ENCODE measurements around the gene RND2. TPM values are rescaled to one million over a fixed set of nuclear protein-coding genes. Genes with fewer than 3 reads are reported as not detected.

Gene RND2
- total and polyA plus RNA-seq, 2 of the 13 experiments (the other 11 are each of a cell fraction or from before 2014, with no cell fraction given), result 0.05 to 0.11 TPM

DNA sequence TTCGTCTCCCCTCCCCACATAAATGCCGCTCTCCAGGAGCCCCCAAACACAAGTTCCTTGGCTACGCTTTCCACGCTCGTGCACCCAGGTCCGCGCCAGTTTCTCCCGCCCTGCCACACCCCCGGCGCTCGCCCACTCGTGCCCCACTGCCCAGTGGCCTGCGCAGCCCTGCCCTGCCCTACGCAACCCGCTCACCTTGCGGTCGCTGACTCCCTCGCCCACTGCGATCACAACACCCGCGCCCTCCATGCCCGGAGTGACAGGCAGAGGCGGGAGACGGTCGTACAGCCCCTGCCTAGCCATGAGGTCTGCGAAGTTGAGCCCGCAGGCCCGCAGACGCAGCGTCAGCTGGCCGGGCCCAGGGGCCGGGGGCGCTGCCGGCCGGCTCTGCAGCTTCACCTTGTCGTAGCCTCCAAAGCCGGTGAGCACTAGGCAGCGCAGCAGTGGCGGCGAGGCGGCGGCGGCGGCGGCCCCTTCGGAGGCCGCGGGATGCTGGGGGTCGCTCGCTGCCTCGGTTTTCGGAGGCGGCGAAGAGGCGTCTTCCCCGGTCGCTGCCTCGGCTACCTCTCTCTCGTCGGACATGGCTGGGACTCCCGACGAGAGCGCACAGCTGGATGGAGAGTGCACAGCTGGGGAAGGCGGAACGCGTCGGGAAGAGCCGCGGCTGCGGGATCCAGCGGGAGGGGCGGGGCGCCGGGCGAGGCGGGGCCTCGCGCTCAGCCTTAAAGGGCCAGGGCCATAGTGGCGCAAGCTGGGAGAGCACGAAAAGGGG lies 3.1 kb upstream of the RND2 start, which contains the start of gene VAT1 (continued):
- TF ChIP-seq, protein P1, sequence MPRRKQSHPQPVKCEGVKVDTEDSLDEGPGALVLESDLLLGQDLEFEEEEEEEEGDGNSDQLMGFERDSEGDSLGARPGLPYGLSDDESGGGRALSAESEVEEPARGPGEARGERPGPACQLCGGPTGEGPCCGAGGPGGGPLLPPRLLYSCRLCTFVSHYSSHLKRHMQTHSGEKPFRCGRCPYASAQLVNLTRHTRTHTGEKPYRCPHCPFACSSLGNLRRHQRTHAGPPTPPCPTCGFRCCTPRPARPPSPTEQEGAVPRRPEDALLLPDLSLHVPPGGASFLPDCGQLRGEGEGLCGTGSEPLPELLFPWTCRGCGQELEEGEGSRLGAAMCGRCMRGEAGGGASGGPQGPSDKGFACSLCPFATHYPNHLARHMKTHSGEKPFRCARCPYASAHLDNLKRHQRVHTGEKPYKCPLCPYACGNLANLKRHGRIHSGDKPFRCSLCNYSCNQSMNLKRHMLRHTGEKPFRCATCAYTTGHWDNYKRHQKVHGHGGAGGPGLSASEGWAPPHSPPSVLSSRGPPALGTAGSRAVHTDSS (CRISPR knock-in tag; conservative IDR thresholded peaks at IDR 0.05), result peak; percentile 79; the same call in 1 of the 2 replicates
- no peak for TF ChIP-seq MAFK (conservative IDR thresholded peaks at IDR 0.05 in 1 of 2, IDR thresholded peaks at IDR 0.05 in 1 of 2; ENCODE audit: low read length in 2 of 2)
- TF ChIP-seq KLF12 (CRISPR knock-in tag; IDR thresholded peaks at IDR 0.05; ENCODE audit: borderline replicate concordance), result peak; percentile 83
- no peak for TF ChIP-seq CHD4 (IDR thresholded peaks at IDR 0.05; ENCODE audit: borderline replicate concordance, low read length)
- TF ChIP-seq, protein P2, sequence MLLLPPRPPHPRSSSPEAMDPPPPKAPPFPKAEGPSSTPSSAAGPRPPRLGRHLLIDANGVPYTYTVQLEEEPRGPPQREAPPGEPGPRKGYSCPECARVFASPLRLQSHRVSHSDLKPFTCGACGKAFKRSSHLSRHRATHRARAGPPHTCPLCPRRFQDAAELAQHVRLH (CRISPR knock-in tag; IDR thresholded peaks at IDR 0.05; ENCODE audit: borderline replicate concordance, low read depth), result no peak
- no peak for TF ChIP-seq PRPF4 (IDR thresholded peaks at IDR 0.05; ENCODE audit: low read depth, low read length, poor library complexity, severe bottlenecking)
- TF ChIP-seq FOXM1 (CRISPR knock-in tag; IDR thresholded peaks at IDR 0.05), result 0 out of 2 replicates have a peak, but pooled peaks have one; percentile 42
- TF ChIP-seq STAT5B (CRISPR knock-in tag; IDR thresholded peaks at IDR 0.05), result 0 out of 2 replicates have a peak, but pooled peaks have one; percentile 12
- peak; percentile 72; the same call in 1 of the 2 replicates for TF ChIP-seq NRL (CRISPR knock-in tag; IDR thresholded peaks at IDR 0.05; ENCODE audit: borderline replicate concordance)
- TF ChIP-seq ZNF468 (CRISPR knock-in tag; IDR thresholded peaks at IDR 0.05), result no peak
- no peak for TF ChIP-seq ZFYVE20 (CRISPR knock-in tag; IDR thresholded peaks at IDR 0.05; ENCODE audit: borderline replicate concordance, low read depth)
- peak; percentile 89 for TF ChIP-seq ZNF891 (CRISPR knock-in tag; IDR thresholded peaks at IDR 0.05)
- no peak for TF ChIP-seq SSRP1 (CRISPR knock-in tag; IDR thresholded peaks at IDR 0.05)
- TF ChIP-seq SIN3A (IDR thresholded peaks at IDR 0.05; ENCODE audit: borderline replicate concordance, low read depth, low read length), result peak; percentile 93; the same call in 1 of the 2 replicates
- TF ChIP-seq U2AF2 (IDR thresholded peaks at IDR 0.05; ENCODE audit: low read depth, low read length), result no peak
- TF ChIP-seq, protein P3, sequence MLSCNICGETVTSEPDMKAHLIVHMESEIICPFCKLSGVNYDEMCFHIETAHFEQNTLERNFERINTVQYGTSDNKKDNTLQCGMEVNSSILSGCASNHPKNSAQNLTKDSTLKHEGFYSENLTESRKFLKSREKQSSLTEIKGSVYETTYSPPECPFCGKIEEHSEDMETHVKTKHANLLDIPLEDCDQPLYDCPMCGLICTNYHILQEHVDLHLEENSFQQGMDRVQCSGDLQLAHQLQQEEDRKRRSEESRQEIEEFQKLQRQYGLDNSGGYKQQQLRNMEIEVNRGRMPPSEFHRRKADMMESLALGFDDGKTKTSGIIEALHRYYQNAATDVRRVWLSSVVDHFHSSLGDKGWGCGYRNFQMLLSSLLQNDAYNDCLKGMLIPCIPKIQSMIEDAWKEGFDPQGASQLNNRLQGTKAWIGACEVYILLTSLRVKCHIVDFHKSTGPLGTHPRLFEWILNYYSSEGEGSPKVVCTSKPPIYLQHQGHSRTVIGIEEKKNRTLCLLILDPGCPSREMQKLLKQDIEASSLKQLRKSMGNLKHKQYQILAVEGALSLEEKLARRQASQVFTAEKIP (CRISPR knock-in tag; IDR thresholded peaks at IDR 0.05; ENCODE audit: borderline replicate concordance), result no peak
- 0 out of 2 replicates have a peak, but pooled peaks have one; percentile 78 for TF ChIP-seq ZNF101 (CRISPR knock-in tag; IDR thresholded peaks at IDR 0.05; ENCODE audit: borderline replicate concordance, low read depth)
- TF ChIP-seq MZF1 (CRISPR knock-in tag; IDR thresholded peaks at IDR 0.05; ENCODE audit: borderline replicate concordance), result no peak
- no peak; the same call in 1 of the 2 replicates for TF ChIP-seq MIER2 (CRISPR knock-in tag; IDR thresholded peaks at IDR 0.05)
- TF ChIP-seq, protein P4, sequence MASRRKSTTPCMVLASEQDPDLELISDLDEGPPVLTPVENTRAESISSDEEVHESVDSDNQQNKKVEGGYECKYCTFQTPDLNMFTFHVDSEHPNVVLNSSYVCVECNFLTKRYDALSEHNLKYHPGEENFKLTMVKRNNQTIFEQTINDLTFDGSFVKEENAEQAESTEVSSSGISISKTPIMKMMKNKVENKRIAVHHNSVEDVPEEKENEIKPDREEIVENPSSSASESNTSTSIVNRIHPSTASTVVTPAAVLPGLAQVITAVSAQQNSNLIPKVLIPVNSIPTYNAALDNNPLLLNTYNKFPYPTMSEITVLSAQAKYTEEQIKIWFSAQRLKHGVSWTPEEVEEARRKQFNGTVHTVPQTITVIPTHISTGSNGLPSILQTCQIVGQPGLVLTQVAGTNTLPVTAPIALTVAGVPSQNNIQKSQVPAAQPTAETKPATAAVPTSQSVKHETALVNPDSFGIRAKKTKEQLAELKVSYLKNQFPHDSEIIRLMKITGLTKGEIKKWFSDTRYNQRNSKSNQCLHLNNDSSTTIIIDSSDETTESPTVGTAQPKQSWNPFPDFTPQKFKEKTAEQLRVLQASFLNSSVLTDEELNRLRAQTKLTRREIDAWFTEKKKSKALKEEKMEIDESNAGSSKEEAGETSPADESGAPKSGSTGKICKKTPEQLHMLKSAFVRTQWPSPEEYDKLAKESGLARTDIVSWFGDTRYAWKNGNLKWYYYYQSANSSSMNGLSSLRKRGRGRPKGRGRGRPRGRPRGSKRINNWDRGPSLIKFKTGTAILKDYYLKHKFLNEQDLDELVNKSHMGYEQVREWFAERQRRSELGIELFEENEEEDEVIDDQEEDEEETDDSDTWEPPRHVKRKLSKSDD (CRISPR knock-in tag; IDR thresholded peaks at IDR 0.05; ENCODE audit: low read depth), result no peak
- peak; percentile 76 for TF ChIP-seq PHF8 (CRISPR knock-in tag; IDR thresholded peaks at IDR 0.05)
- no peak for TF ChIP-seq PCBP1 (IDR thresholded peaks at IDR 0.05; ENCODE audit: borderline replicate concordance, low read depth, low read length)

All from HepG2 (cell line).